Neural progenitor cell (in vitro differentiated cells): ENCODE data around the gene MAPK4. TPM values are rescaled to one million over a fixed set of nuclear protein-coding genes. Genes with fewer than 3 reads are reported as not detected.
A peak's percentile ranks its signal among the peaks of the same experiment; 100 is the strongest.

Source experiments
- DNase-seq: peaks from one replicate; pipeline ENCODE4 v3.0.0-alpha.2; 2016; ENCODE audit warnings: low spot score
- H2AFZ ChIP-seq: fragments of 200-600 bp; sonication (generic); replicated peaks from 2 replicates; pipeline ENCODE4 v1.6.1; 2016; ENCODE audit warnings: antibody characterized with exemption
- H3F3A ChIP-seq: fragments of 200-600 bp; sonication (generic); 2 replicates; pipeline ENCODE4 v1.6.1; 2016; ENCODE audit warnings: antibody characterized with exemption, low read depth
- H3K27ac ChIP-seq: fragments of 200-600 bp; sonication (generic); 2 replicates; pipeline ENCODE4 v1.5.1; 2016; ENCODE audit warnings: mild to moderate bottlenecking
- H3K27me3 ChIP-seq: fragments of 200-600 bp; sonication (generic); 2 replicates; pipeline ENCODE4 v1.6.1; 2016; ENCODE audit warnings: mild to moderate bottlenecking, moderate library complexity
- H3K36me3 ChIP-seq: fragments of 200-600 bp; sonication (generic); 2 replicates; pipeline ENCODE4 v1.5.1; 2016
- H3K4me1 ChIP-seq: fragments of 200-600 bp; sonication (generic); 2 replicates; pipeline ENCODE4 v1.6.1; 2016; ENCODE audit warnings: mixed run types
- H3K4me2 ChIP-seq: fragments of 200-600 bp; sonication (generic); 2 replicates; pipeline ENCODE4 v1.6.1; 2016
- H3K4me3 ChIP-seq: fragments of 200-600 bp; sonication (generic); 2 replicates; pipeline ENCODE4 v1.5.1; 2016
- H3K79me2 ChIP-seq: fragments of 200-600 bp; sonication (generic); 2 replicates; pipeline ENCODE4 v1.6.1; 2016; ENCODE audit warnings: low read depth
- H3K9ac ChIP-seq: fragments of 200-600 bp; sonication (generic); 2 replicates; pipeline ENCODE4 v1.6.1; 2016
- H3K9me3 ChIP-seq: fragments of 200-600 bp; sonication (generic); 2 replicates; pipeline ENCODE4 v1.5.1; 2016; ENCODE audit warnings: low read depth
- H4K20me1 ChIP-seq: fragments of 200-600 bp; sonication (generic); 2 replicates; pipeline ENCODE4 v1.6.1; 2016; ENCODE audit warnings: low read depth
- H3K27ac Mint-ChIP-seq: 3 replicates; pipeline ENCODE4 v1.8.0; 2021; ENCODE audit warnings: mixed read lengths
- H3K27me3 Mint-ChIP-seq: 2 replicates; pipeline ENCODE4 v1.8.0; 2022; ENCODE audit warnings: low read depth, mild to moderate bottlenecking, inconsistent platforms, moderate library complexity, mixed read lengths; ENCODE audit not compliant: insufficient read depth
- H3K36me3 Mint-ChIP-seq: 3 replicates; pipeline ENCODE4 v1.8.0; 2021; ENCODE audit warnings: mixed read lengths
- H3K4me1 Mint-ChIP-seq: 3 replicates; pipeline ENCODE4 v1.8.0; 2021; ENCODE audit warnings: mixed read lengths
- H3K4me3 Mint-ChIP-seq: 3 replicates; pipeline ENCODE4 v1.8.0; 2021; ENCODE audit warnings: mild to moderate bottlenecking, moderate library complexity, mixed read lengths
- H3K9me3 Mint-ChIP-seq: 3 replicates; pipeline ENCODE4 v1.8.0; 2020; ENCODE audit warnings: mixed read lengths
- CTCF ChIP-seq: fragments of 200-600 bp; sonication (generic); IDR thresholded peaks from 2 replicates; pipeline ENCODE4 v1.5.1; 2017; ENCODE audit warnings: antibody characterized with exemption, mild to moderate bottlenecking
- EZH2 ChIP-seq: fragments of 200-600 bp; sonication (generic); IDR thresholded peaks from 2 replicates; pipeline ENCODE4 v1.6.1; 2017; ENCODE audit warnings: antibody characterized with exemption, mild to moderate bottlenecking, moderate library complexity
- EZH2phosphoT487 ChIP-seq: fragments of 200-600 bp; sonication (generic); IDR thresholded peaks from 2 replicates; pipeline ENCODE4 v1.6.1; 2017; ENCODE audit warnings: antibody characterized with exemption
- total RNA-seq: library from RNA; depleted of rRNA; stranded (reverse); fragments of >200 nt; gene quantifications from 2 replicates; pipeline ENCODE4 v1.2.3, GENCODE V29; 2015; ENCODE audit warnings: low replicate concordance

Gene MAPK4
- total RNA-seq, 1 donor from 2014 or later = 7.0 TPM

- TF ChIP-seq EZH2 = no peak
- no peak for TF ChIP-seq CTCF
- no peak for TF ChIP-seq EZH2phosphoT487
Observed at GRCh38 chr18:50626317-50626716, 66.4 kb downstream of the MAPK4 start.

GRCh38 chr18:50627594-50628532, 68.0 kb downstream of the MAPK4 start:
- H3K9me3 ChIP-seq = no peaks in the 10 kb centered on the region
- H3K9ac ChIP-seq = no peak overlapping the region
- H3K4me2 ChIP-seq = no peak overlapping the region
- H4K20me1 ChIP-seq = no peaks in the 10 kb centered on the region
- no peak for DNase-seq
- H3K27ac Mint-ChIP-seq = peak overlapping the region; percentile 24
- H3K4me3 Mint-ChIP-seq = no peak overlapping the region
- TF ChIP-seq CTCF (no peak), EZH2phosphoT487 (no peak), EZH2 (no peak)
- H3K36me3 Mint-ChIP-seq = peaks cover 6% of the 10 kb centered on the region
- no peaks in the 10 kb centered on the region for H3F3A ChIP-seq
- peaks cover 6% of the 10 kb centered on the region for H3K27me3 Mint-ChIP-seq
- H3K4me1 Mint-ChIP-seq = peaks cover 26% of the 10 kb centered on the region
- H3K79me2 ChIP-seq = no peaks in the 10 kb centered on the region
- H3K36me3 ChIP-seq = no peaks in the 10 kb centered on the region
- peaks cover 3% of the 10 kb centered on the region for H3K9me3 Mint-ChIP-seq
- H3K27me3 ChIP-seq = no peaks in the 10 kb centered on the region
- H3K27ac ChIP-seq = no peak overlapping the region
- H3K4me1 ChIP-seq = peaks cover 6% of the 10 kb centered on the region
- no peak overlapping the region for H2AFZ ChIP-seq
- H3K4me3 ChIP-seq = no peak overlapping the region

More at GRCh38 chr18:50626317-50626716, 66.4 kb downstream of the MAPK4 start:
- Histone ChIP-seq H4K20me1 (no peaks in the 10 kb centered on the region), H3K4me3 (no peak overlapping the region), H3K36me3 (no peaks in the 10 kb centered on the region), H3K9ac (no peak overlapping the region), H3K4me2 (no peak overlapping the region), H3K79me2 (no peaks in the 10 kb centered on the region), H2AFZ (no peak overlapping the region), H3K27me3 (no peaks in the 10 kb centered on the region), H3F3A (no peaks in the 10 kb centered on the region), H3K27ac (no peak overlapping the region), H3K4me1 (no peaks in the 10 kb centered on the region), H3K9me3 (no peaks in the 10 kb centered on the region)
- peaks cover 6% of the 10 kb centered on the region for H3K27me3 Mint-ChIP-seq
- no peak for DNase-seq
- H3K27ac Mint-ChIP-seq = no peak overlapping the region
- H3K4me3 Mint-ChIP-seq = no peak overlapping the region
- H3K36me3 Mint-ChIP-seq = peaks cover 6% of the 10 kb centered on the region
- H3K4me1 Mint-ChIP-seq = peaks cover 14% of the 10 kb centered on the region
- peaks cover 3% of the 10 kb centered on the region for H3K9me3 Mint-ChIP-seq

GRCh38 chr18:50628533-50628905, 68.6 kb downstream of the MAPK4 start:
- Mint-ChIP-seq H3K4me3 (no peak overlapping the region), H3K27me3 (peaks cover 6% of the 10 kb centered on the region), H3K27ac (no peak overlapping the region), H3K9me3 (peaks cover 3% of the 10 kb centered on the region), H3K36me3 (peaks cover 6% of the 10 kb centered on the region), H3K4me1 (peaks cover 30% of the 10 kb centered on the region)
- H3K9ac ChIP-seq = no peak overlapping the region
- no peaks in the 10 kb centered on the region for H3K27me3 ChIP-seq
- H4K20me1 ChIP-seq = no peaks in the 10 kb centered on the region
- no peak overlapping the region for H3K27ac ChIP-seq
- H3K4me3 ChIP-seq = no peak overlapping the region
- H3K79me2 ChIP-seq = no peaks in the 10 kb centered on the region
- H3K4me2 ChIP-seq = no peak overlapping the region
- TF ChIP-seq EZH2phosphoT487 (no peak), EZH2 (no peak), CTCF (no peak)
- H3K36me3 ChIP-seq = no peaks in the 10 kb centered on the region
- no peak for DNase-seq
- H2AFZ ChIP-seq = no peak overlapping the region
- H3K4me1 ChIP-seq = peaks cover 6% of the 10 kb centered on the region
- no peaks in the 10 kb centered on the region for H3K9me3 ChIP-seq
- no peaks in the 10 kb centered on the region for H3F3A ChIP-seq
